Activated naive CD4-positive, alpha-beta T cell treated with anti-CD3 and anti-CD28 coated beads, Interleukin-2, amount 10 ng/mL, durations not matched to agents 7 days and 5 days (primary cell): ENCODE data around the gene BANK1.

Experiments used
- CTCF ChIA-PET: fragments of 350-600 bp; sonication (Branson Sonifier 250); formaldehyde crosslinking; loops from one replicate; lab custom pipeline; 2021; ENCODE audit warnings: antibody characterized with exemption; lab: Charles Lee
- DNase-seq: peaks from one replicate; pipeline ENCODE4 v3.0.0-alpha.2; 2020
- H3K27ac Mint-ChIP-seq: one replicate; pipeline ENCODE4 v1.8.0; 2021; ENCODE audit warnings: mild to moderate bottlenecking, moderate library complexity, mixed read lengths
- H3K27me3 Mint-ChIP-seq: one replicate; pipeline ENCODE4 v1.8.0; 2021; ENCODE audit warnings: mild to moderate bottlenecking, mixed read lengths
- H3K36me3 Mint-ChIP-seq: one replicate; pipeline ENCODE4 v1.8.0; 2021; ENCODE audit warnings: mixed read lengths
- H3K4me1 Mint-ChIP-seq: one replicate; pipeline ENCODE4 v1.8.0; 2021; ENCODE audit warnings: mixed read lengths
- H3K4me3 Mint-ChIP-seq: one replicate; pipeline ENCODE4 v1.8.0; 2021; ENCODE audit warnings: mild to moderate bottlenecking, moderate library complexity, mixed read lengths
- H3K9me3 Mint-ChIP-seq: one replicate; pipeline ENCODE4 v1.8.0; 2021; ENCODE audit warnings: mixed read lengths

Gene BANK1

GRCh38 chr4:101791182-101791558 lies 640 bp downstream of the BANK1 start:
- Mint-ChIP-seq H3K4me3 (no peak overlapping the region), H3K9me3 (peaks cover 3% of the 10 kb centered on the region), H3K27ac (no peak overlapping the region), H3K36me3 (peaks cover 4% of the 10 kb centered on the region), H3K4me1 (peaks cover 19% of the 10 kb centered on the region), H3K27me3 (peaks cover 36% of the 10 kb centered on the region)
- no peak for DNase-seq
- CTCF ChIA-PET: no interaction called here

DNA sequence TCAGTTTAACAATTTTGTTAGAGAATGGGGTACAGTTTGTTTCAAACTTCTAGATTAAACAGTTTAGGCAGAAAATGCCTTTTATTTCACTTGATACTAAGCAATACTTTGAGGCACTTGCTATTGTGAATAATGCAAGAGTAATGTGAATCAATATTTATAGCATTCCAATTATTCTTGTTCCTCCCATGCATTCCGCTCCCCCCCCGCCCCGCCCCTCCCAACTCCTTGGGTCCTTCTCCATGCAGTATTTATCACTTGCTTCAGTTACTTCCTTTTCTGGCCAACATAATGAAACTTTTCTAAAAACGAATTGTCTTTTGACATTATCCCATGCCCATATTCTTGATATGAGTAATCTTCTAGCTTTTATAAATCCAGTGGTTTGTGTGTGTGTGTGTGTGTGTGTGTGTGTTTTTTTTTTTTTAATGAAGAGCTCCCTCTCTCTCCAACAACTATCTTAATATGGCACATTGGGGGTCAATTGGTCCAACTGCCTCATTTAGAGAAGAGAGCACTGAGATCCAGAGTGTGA lies 1.6 kb downstream of the BANK1 start:
- H3K27ac Mint-ChIP-seq: no peak overlapping the region
- H3K36me3 Mint-ChIP-seq: peaks cover 2% of the 10 kb centered on the region
- DNase-seq: no peak
- H3K27me3 Mint-ChIP-seq: peaks cover 33% of the 10 kb centered on the region
- H3K4me3 Mint-ChIP-seq: no peak overlapping the region
- H3K9me3 Mint-ChIP-seq: no peaks in the 10 kb centered on the region
- CTCF ChIA-PET: no interaction called here
- peaks cover 15% of the 10 kb centered on the region for H3K4me1 Mint-ChIP-seq

DNA sequence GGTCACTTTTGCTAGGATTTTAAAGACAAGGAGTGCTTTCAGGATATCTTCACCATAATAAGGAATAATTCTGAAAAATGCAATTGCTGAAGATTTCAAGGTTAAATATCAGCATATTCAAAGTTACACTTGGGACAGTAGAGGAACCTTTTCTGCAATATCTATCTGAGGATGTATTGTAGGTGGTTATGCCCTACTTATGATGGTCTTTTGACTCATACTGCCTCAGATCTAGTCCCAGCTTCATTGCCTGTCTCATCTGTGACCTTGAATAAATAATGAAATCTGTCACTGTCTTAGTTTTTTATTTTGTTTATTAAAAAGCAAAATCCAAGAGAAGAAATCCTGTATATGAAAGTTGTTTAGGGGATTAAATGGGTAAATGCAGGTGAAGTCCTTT lies 2.9 kb downstream of the BANK1 start:
- Mint-ChIP-seq H3K4me3 (no peak overlapping the region), H3K36me3 (no peaks in the 10 kb centered on the region), H3K27ac (no peak overlapping the region), H3K4me1 (peaks cover 15% of the 10 kb centered on the region), H3K27me3 (peaks cover 29% of the 10 kb centered on the region), H3K9me3 (no peaks in the 10 kb centered on the region)
- CTCF ChIA-PET: no interaction called here
- DNase-seq: no peak

DNA sequence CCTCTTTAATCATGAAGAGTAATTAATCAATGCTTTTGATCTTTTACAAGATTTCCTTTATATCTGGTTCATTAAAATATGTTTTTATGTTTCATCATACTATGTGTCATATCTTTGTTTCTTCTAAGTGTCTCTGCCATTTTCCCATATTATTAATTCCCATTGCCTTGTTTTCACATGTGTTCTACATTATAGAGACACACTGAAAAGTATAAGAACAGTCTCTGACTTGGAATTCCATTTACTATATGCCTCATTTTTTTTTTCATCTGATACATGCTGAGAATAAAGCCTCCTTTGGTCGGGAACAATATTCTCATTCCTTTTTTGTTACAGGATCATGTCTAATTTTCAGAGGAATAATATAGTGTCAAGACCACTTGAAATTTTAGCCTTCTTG lies 4.3 kb downstream of the BANK1 start:
- H3K4me3 Mint-ChIP-seq: no peak overlapping the region
- no peaks in the 10 kb centered on the region for H3K9me3 Mint-ChIP-seq
- CTCF ChIA-PET: no interaction called here
- H3K27ac Mint-ChIP-seq: no peak overlapping the region
- peaks cover 29% of the 10 kb centered on the region for H3K27me3 Mint-ChIP-seq
- H3K4me1 Mint-ChIP-seq: peaks cover 12% of the 10 kb centered on the region
- no peak for DNase-seq
- no peaks in the 10 kb centered on the region for H3K36me3 Mint-ChIP-seq

GRCh38 chr4:101795704-101796103 lies 5.2 kb downstream of the BANK1 start:
- H3K36me3 Mint-ChIP-seq: no peaks in the 10 kb centered on the region
- peaks cover 6% of the 10 kb centered on the region for H3K4me1 Mint-ChIP-seq
- no peaks in the 10 kb centered on the region for H3K9me3 Mint-ChIP-seq
- H3K27me3 Mint-ChIP-seq: peaks cover 23% of the 10 kb centered on the region
- no peak overlapping the region for H3K4me3 Mint-ChIP-seq
- H3K27ac Mint-ChIP-seq: no peak overlapping the region
- no peak for DNase-seq
- CTCF ChIA-PET: no interaction called here

GRCh38 chr4:101801958-101802357 lies 11.4 kb downstream of the BANK1 start:
- no peaks in the 10 kb centered on the region for H3K27me3 Mint-ChIP-seq
- no peak for DNase-seq
- no peak overlapping the region for H3K27ac Mint-ChIP-seq
- no peak overlapping the region for H3K4me3 Mint-ChIP-seq
- H3K4me1 Mint-ChIP-seq: peaks cover 7% of the 10 kb centered on the region
- H3K36me3 Mint-ChIP-seq: no peaks in the 10 kb centered on the region
- no peaks in the 10 kb centered on the region for H3K9me3 Mint-ChIP-seq
- CTCF ChIA-PET: no interaction called here

DNA sequence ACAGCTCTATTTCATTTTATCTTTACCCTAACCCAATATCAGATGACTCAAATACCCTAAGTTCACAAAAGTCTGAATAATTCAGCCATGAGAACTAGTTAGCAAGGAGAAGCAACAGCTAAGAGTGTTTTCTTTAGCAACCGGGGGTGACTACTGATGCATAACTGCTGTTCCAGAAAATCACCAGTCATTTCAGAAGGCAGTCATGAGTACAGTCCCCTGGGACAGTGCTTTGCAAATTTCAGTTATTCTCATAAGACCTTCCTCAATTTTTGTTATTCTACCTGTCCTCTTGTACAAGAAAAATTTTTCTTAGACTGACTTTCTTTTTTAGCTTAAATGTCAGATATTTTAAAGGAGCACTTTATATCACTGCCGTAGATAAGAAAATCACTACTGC lies 16.4 kb downstream of the BANK1 start:
- H3K9me3 Mint-ChIP-seq: no peaks in the 10 kb centered on the region
- CTCF ChIA-PET: no interaction called here
- H3K36me3 Mint-ChIP-seq: no peaks in the 10 kb centered on the region
- peaks cover 4% of the 10 kb centered on the region for H3K4me1 Mint-ChIP-seq
- no peaks in the 10 kb centered on the region for H3K27me3 Mint-ChIP-seq
- DNase-seq: no peak
- no peak overlapping the region for H3K4me3 Mint-ChIP-seq
- no peak overlapping the region for H3K27ac Mint-ChIP-seq

- CTCF ChIA-PET: no interaction called here
- Mint-ChIP-seq H3K36me3 (no peaks in the 10 kb centered on the region), H3K4me3 (no peak overlapping the region), H3K4me1 (no peaks in the 10 kb centered on the region), H3K27ac (no peak overlapping the region), H3K27me3 (no peaks in the 10 kb centered on the region), H3K9me3 (no peaks in the 10 kb centered on the region)
- no peak for DNase-seq
Observed at GRCh38 chr4:101807351-101807750, 16.8 kb downstream of the BANK1 start.

DNA sequence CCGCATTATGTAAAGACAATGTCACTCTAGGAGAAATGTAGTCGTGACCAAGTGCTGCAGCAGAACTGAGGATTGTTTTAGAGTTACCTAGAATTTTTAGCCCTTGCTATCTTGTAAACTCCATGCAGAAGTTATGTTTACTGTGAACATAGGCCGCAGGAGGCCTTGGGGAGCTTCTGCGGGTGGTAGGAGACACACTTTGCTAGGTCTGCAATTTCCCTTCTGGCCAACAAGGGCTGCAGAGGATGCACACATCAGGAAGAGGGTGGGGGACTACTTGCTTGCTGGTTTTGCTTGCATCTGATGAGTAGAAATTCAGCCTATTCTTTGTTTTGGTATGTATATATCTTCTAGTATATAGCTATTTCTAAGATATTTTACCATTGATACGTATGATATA lies 23.1 kb downstream of the BANK1 start:
- DNase-seq: no peak
- Mint-ChIP-seq H3K27me3 (no peaks in the 10 kb centered on the region), H3K9me3 (no peaks in the 10 kb centered on the region), H3K27ac (no peak overlapping the region), H3K4me3 (no peak overlapping the region), H3K4me1 (no peaks in the 10 kb centered on the region), H3K36me3 (no peaks in the 10 kb centered on the region)
- CTCF ChIA-PET: no interaction called here

GRCh38 chr4:101818362-101818761 lies 27.8 kb downstream of the BANK1 start:
- Mint-ChIP-seq H3K9me3 (no peaks in the 10 kb centered on the region), H3K36me3 (no peaks in the 10 kb centered on the region), H3K27ac (no peak overlapping the region), H3K27me3 (no peaks in the 10 kb centered on the region), H3K4me3 (no peak overlapping the region), H3K4me1 (no peaks in the 10 kb centered on the region)
- no peak for DNase-seq
- CTCF ChIA-PET: no interaction called here

DNA sequence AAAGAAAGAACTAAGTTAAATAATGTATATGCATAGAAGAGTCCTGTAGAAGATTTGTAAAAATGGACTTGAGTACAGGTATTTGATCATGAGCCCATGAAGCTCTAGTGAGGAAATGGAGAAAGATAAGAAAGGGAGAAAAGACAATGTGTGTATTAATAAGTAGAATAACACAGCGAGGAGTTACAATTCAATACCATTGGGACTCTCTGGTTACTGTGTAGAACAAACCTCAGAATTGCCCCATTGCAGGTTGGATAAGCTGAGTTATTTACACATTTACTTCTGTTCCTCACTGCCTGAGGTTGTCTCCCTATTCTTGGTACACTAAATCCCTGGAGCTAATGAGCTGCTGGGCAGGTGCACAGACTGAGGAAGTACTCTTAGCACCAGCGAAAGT lies 33.3 kb downstream of the BANK1 start:
- Mint-ChIP-seq H3K27me3 (no peaks in the 10 kb centered on the region), H3K4me1 (no peaks in the 10 kb centered on the region), H3K9me3 (no peaks in the 10 kb centered on the region), H3K27ac (no peak overlapping the region), H3K4me3 (no peak overlapping the region), H3K36me3 (no peaks in the 10 kb centered on the region)
- DNase-seq: no peak
- CTCF ChIA-PET: no interaction called here

GRCh38 chr4:101824500-101824899 lies 34.0 kb downstream of the BANK1 start:
- H3K4me1 Mint-ChIP-seq: no peaks in the 10 kb centered on the region
- H3K9me3 Mint-ChIP-seq: no peaks in the 10 kb centered on the region
- H3K36me3 Mint-ChIP-seq: no peaks in the 10 kb centered on the region
- DNase-seq: no peak
- no peak overlapping the region for H3K27ac Mint-ChIP-seq
- H3K27me3 Mint-ChIP-seq: no peaks in the 10 kb centered on the region
- no peak overlapping the region for H3K4me3 Mint-ChIP-seq
- CTCF ChIA-PET: no interaction called here

GRCh38 chr4:101825953-101826352 lies 35.4 kb downstream of the BANK1 start:
- CTCF ChIA-PET: no interaction called here
- no peaks in the 10 kb centered on the region for H3K9me3 Mint-ChIP-seq
- H3K36me3 Mint-ChIP-seq: no peaks in the 10 kb centered on the region
- H3K4me3 Mint-ChIP-seq: no peak overlapping the region
- no peaks in the 10 kb centered on the region for H3K4me1 Mint-ChIP-seq
- DNase-seq: no peak
- no peak overlapping the region for H3K27ac Mint-ChIP-seq
- no peaks in the 10 kb centered on the region for H3K27me3 Mint-ChIP-seq

DNA sequence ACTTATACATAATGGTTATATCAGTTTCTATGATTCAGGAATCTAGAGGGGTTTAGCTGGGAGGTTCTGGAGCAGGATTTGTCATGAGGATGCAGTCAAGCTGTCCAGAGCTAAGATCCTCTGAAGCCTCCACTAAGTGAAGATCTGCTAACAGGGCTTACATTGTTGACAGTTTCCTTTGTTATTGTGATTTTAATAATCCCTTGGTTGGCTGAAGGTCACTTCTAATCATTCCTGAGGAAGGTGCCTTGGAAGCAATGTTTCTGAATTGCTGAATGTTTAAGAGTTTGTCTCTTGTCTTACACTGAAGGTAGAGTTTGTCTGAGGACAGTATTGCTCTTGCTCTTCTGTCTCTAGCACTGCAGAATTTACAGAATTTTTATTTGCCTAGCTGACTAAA lies 41.3 kb downstream of the BANK1 start:
- CTCF ChIA-PET: no interaction called here
- no peaks in the 10 kb centered on the region for H3K9me3 Mint-ChIP-seq
- no peak for DNase-seq
- H3K27ac Mint-ChIP-seq: no peak overlapping the region
- no peaks in the 10 kb centered on the region for H3K36me3 Mint-ChIP-seq
- no peaks in the 10 kb centered on the region for H3K4me1 Mint-ChIP-seq
- H3K4me3 Mint-ChIP-seq: no peak overlapping the region
- H3K27me3 Mint-ChIP-seq: no peaks in the 10 kb centered on the region

- Mint-ChIP-seq H3K9me3 (no peaks in the 10 kb centered on the region), H3K27ac (no peak overlapping the region)
Observed at GRCh38 chr4:101833480-101833879, 43.0 kb downstream of the BANK1 start.

More at GRCh38 chr4:101833480-101833879, 43.0 kb downstream of the BANK1 start:
- Mint-ChIP-seq H3K36me3 (no peaks in the 10 kb centered on the region), H3K4me1 (no peaks in the 10 kb centered on the region), H3K27me3 (peaks cover 4% of the 10 kb centered on the region), H3K4me3 (no peak overlapping the region)
- DNase-seq: no peak
- CTCF ChIA-PET: no interaction called here
